SK-N-SH treated with all-trans-retinoic acid at 6 μM for 48 hours (cell line): Measurements from ENCODE around the gene CDK3.

Experiments
- ATAC-seq: fragments of 200-7000 bp; cut with Tn5 transposase; 3 replicates; pipeline ENCODE4 v1.9.1; 2020; ENCODE audit warnings: mild to moderate bottlenecking, moderate library complexity
- ARNTL ChIP-seq: fragments of 450-650 bp; formaldehyde crosslinking; IDR thresholded peaks from 2 replicates; pipeline ENCODE4 v1.5.0; 2020; ENCODE audit warnings: low read depth, mild to moderate bottlenecking, moderate library complexity, borderline replicate concordance
- BACH2 ChIP-seq: fragments of 250-450 bp; sonication (Bioruptor Pico); IDR thresholded peaks from 2 replicates; pipeline ENCODE4 v1.9.0; 2021; ENCODE audit warnings: mild to moderate bottlenecking, borderline replicate concordance
- CSDC2 ChIP-seq: fragments of 250-450 bp; sonication (Bioruptor Pico); IDR thresholded peaks from 2 replicates; pipeline ENCODE4 v1.5.0; 2020; ENCODE audit warnings: mild to moderate bottlenecking, moderate library complexity
- GLIS3 ChIP-seq: fragments of 250-450 bp; sonication (Bioruptor Pico); IDR thresholded peaks from 2 replicates; pipeline ENCODE4 v1.5.0; 2020; ENCODE audit warnings: mild to moderate bottlenecking, moderate library complexity
- PPARA ChIP-seq: fragments of 250-450 bp; sonication (Bioruptor Pico); IDR thresholded peaks from 2 replicates; pipeline ENCODE4 v1.5.0; 2020; ENCODE audit warnings: mild to moderate bottlenecking, borderline replicate concordance
- RARB ChIP-seq: fragments of 250-450 bp; sonication (Bioruptor Pico); IDR thresholded peaks from 2 replicates; pipeline ENCODE4 v1.8.0; 2021; ENCODE audit warnings: mild to moderate bottlenecking, moderate library complexity
- SNAI2 ChIP-seq: fragments of 250-450 bp; sonication (Bioruptor Pico); IDR thresholded peaks from 2 replicates; pipeline ENCODE4 v1.5.0; 2020; ENCODE audit warnings: mild to moderate bottlenecking, moderate library complexity
- TOX ChIP-seq: fragments of 250-450 bp; sonication (Bioruptor Pico); IDR thresholded peaks from 2 replicates; pipeline ENCODE4 v1.8.0; 2021; ENCODE audit warnings: mild to moderate bottlenecking, moderate library complexity, borderline replicate concordance
- ZC3H10 ChIP-seq: fragments of 250-450 bp; sonication (Bioruptor Pico); IDR thresholded peaks from 2 replicates; pipeline ENCODE4 v1.5.1; 2021; ENCODE audit warnings: mild to moderate bottlenecking, moderate library complexity
- ZFP30 ChIP-seq: fragments of 450-650 bp; formaldehyde crosslinking; IDR thresholded peaks from 2 replicates; pipeline ENCODE4 v1.5.0; 2022; ENCODE audit warnings: mild to moderate bottlenecking, moderate library complexity
- ZNF70 ChIP-seq: fragments of 450-650 bp; formaldehyde crosslinking; IDR thresholded peaks from 2 replicates; pipeline ENCODE4 v1.5.0; 2020; ENCODE audit warnings: mild to moderate bottlenecking, moderate library complexity
- TF ChIP-seq, protein P1 (sequence below): fragments of 250-450 bp; sonication (Bioruptor Pico); IDR thresholded peaks from 2 replicates; pipeline ENCODE4 v1.5.0; 2020; ENCODE audit warnings: mild to moderate bottlenecking, moderate library complexity
- TF ChIP-seq, protein P2 (sequence below): fragments of 250-450 bp; sonication (Bioruptor Pico); IDR thresholded peaks from 2 replicates; pipeline ENCODE4 v1.8.0; 2021; ENCODE audit warnings: low read depth, mild to moderate bottlenecking, moderate library complexity, borderline replicate concordance
- TF ChIP-seq, protein P3 (sequence below): fragments of 250-450 bp; sonication (Bioruptor Pico); IDR thresholded peaks from 2 replicates; pipeline ENCODE4 v1.5.1; 2021; ENCODE audit warnings: mild to moderate bottlenecking, moderate library complexity

The CDK3 gene

DNA sequence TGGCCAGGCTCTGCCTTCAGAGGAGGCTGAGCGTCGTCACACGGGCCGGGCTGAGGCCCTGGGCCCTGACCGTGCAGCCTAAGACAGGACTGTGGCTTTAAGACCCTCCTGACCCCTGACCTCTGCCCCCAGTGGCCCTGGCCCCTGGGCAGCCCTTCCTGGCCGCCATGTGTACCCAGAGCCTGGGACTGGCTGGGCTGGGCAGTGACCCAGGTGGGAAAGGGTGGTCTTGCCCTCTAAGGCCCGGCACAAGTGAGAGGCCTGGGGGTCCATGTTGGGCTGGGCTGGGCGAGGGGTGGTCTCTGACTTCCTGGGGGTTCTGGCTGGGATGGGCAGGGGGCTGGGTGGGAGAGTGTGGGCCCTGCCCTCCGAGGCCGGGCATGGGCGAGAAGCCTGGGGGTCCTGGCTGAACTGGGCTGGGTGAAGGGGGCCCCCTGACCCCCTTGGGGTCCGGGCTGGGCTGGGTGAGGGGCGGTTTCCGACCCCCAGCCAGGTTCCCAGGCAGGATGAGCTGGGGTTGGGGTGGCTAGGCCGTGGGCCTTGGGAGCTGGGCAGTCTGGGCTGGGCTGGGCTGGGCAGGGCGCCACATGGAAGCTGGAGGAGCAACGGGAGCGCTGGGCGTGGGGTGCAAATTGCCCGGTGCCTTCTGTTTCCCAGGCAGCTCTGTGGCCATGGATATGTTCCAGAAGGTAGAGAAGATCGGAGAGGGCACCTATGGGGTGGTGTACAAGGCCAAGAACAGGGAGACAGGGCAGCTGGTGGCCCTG lies at the start of gene CDK3:
TSS of gene CDK3 (plus strand) at position 101 of the 767 bp plus-strand sequence. CDS start at position 672, 571 bp downstream.
- TF ChIP-seq SNAI2 (CRISPR knock-in tag), result no peak
- TF ChIP-seq PPARA (CRISPR knock-in tag), result no peak
- no peak for TF ChIP-seq ARNTL
- TF ChIP-seq, protein P1, sequence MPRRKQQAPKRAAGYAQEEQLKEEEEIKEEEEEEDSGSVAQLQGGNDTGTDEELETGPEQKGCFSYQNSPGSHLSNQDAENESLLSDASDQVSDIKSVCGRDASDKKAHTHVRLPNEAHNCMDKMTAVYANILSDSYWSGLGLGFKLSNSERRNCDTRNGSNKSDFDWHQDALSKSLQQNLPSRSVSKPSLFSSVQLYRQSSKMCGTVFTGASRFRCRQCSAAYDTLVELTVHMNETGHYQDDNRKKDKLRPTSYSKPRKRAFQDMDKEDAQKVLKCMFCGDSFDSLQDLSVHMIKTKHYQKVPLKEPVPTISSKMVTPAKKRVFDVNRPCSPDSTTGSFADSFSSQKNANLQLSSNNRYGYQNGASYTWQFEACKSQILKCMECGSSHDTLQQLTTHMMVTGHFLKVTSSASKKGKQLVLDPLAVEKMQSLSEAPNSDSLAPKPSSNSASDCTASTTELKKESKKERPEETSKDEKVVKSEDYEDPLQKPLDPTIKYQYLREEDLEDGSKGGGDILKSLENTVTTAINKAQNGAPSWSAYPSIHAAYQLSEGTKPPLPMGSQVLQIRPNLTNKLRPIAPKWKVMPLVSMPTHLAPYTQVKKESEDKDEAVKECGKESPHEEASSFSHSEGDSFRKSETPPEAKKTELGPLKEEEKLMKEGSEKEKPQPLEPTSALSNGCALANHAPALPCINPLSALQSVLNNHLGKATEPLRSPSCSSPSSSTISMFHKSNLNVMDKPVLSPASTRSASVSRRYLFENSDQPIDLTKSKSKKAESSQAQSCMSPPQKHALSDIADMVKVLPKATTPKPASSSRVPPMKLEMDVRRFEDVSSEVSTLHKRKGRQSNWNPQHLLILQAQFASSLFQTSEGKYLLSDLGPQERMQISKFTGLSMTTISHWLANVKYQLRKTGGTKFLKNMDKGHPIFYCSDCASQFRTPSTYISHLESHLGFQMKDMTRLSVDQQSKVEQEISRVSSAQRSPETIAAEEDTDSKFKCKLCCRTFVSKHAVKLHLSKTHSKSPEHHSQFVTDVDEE (CRISPR knock-in tag), result no peak
- TF ChIP-seq BACH2 (CRISPR knock-in tag), result no peak
- TF ChIP-seq ZNF70 (CRISPR knock-in tag), result no peak
- no peak; the same call in 2 of the 3 replicates for ATAC-seq

DNA sequence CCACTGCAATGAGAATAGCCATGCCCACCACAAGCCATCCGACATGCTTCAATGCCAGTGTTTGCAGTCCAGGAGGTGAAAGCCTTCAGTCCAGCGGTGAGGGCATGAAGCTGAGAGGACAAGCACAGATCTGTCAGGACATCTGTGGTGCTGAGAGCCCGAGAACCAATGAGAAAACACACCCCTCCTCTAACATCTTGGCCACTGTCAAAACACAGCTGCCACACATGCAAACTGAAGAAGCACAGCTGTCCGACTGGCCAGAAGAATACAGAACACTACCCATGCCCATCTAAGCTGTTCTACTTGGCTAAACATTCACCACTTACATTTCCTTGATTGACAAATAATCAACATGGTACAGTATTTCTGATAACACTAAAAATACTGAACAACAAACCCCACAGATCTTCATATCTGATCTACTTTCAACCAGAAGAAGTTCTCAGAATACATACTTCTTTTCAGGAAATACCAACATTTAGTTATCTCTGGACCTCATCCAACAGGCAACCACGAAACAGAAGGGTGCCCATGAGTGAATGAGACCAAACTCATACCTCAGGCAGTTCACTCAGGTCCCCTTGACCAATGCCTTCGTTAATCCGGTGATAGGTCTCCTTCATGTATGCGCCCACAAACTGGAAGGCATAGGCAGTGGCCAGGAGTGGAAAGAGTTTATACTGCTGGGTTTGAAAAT lies 49.6 kb upstream of the CDK3 start:
- ATAC-seq, result no peak; the same call in 2 of the 3 replicates
- TF ChIP-seq ZFP30 (CRISPR knock-in tag), result no peak
- TF ChIP-seq, protein P2, sequence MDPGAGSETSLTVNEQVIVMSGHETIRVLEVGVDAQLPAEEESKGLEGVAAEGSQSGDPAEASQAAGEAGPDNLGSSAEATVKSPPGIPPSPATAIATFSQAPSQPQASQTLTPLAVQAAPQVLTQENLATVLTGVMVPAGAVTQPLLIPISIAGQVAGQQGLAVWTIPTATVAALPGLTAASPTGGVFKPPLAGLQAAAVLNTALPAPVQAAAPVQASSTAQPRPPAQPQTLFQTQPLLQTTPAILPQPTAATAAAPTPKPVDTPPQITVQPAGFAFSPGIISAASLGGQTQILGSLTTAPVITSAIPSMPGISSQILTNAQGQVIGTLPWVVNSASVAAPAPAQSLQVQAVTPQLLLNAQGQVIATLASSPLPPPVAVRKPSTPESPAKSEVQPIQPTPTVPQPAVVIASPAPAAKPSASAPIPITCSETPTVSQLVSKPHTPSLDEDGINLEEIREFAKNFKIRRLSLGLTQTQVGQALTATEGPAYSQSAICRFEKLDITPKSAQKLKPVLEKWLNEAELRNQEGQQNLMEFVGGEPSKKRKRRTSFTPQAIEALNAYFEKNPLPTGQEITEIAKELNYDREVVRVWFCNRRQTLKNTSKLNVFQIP (CRISPR knock-in tag), result no peak
- TF ChIP-seq CSDC2 (CRISPR knock-in tag), result no peak
- no peak for TF ChIP-seq GLIS3 (CRISPR knock-in tag)
- TF ChIP-seq ZC3H10, result no peak
- TF ChIP-seq ZNF70 (CRISPR knock-in tag), result peak; percentile 75
- no peak for TF ChIP-seq TOX (CRISPR knock-in tag)
- TF ChIP-seq, protein P3, sequence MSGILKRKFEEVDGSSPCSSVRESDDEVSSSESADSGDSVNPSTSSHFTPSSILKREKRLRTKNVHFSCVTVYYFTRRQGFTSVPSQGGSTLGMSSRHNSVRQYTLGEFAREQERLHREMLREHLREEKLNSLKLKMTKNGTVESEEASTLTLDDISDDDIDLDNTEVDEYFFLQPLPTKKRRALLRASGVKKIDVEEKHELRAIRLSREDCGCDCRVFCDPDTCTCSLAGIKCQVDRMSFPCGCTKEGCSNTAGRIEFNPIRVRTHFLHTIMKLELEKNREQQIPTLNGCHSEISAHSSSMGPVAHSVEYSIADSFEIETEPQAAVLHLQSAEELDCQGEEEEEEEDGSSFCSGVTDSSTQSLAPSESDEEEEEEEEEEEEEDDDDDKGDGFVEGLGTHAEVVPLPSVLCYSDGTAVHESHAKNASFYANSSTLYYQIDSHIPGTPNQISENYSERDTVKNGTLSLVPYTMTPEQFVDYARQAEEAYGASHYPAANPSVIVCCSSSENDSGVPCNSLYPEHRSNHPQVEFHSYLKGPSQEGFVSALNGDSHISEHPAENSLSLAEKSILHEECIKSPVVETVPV (CRISPR knock-in tag), result no peak

DNA sequence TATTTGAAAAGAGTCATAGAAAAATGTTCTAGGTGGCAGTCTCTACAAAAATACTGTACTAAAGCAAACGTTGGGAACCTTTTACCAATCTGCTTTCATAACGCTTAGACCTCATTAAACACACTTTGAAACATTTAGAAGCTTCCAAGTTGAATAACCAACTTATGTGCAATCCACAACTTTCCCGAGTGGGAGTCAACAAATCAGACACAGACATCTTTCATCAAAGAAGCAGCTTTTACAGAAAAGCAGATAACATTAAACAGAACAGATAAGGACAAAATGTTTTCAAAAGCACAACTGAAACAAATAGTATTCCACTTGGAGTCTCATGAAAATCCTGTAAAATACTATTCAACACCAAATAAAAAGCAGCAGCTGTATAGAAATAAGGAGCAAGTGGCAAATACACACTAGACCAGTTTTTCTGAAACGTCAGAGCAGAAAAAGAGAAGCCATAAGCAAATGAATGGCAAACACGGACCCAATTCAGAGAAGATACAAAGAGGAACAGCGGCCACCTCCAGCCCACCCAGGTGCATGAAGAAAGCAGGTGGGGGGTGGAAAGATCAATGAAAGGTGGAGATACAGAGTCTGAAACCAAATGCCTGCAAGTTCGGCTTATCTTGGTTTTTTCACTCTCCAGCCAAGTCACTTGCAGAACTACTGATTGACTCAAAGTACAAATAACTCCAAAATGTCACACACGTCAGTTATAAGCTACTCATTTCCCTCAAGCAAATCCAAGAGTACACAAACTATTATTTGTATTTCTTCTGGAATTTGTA lies 41.4 kb upstream of the CDK3 start:
- no peak for TF ChIP-seq ZFP30 (CRISPR knock-in tag)
- TF ChIP-seq ARNTL, result no peak
- TF ChIP-seq BACH2 (CRISPR knock-in tag), result no peak
- no peak for TF ChIP-seq RARB (CRISPR knock-in tag)
- TF ChIP-seq, protein P1 (CRISPR knock-in tag), result no peak
- TF ChIP-seq SNAI2 (CRISPR knock-in tag), result no peak
- TF ChIP-seq GLIS3 (CRISPR knock-in tag), result no peak
- ATAC-seq, result no peak
